A673 (cell line): ENCODE data around the gene CHRNA5. TPM values are rescaled to one million over a fixed set of nuclear protein-coding genes. Genes with fewer than 3 reads are reported as not detected.

Source experiments
- BruUV-seq: library from RNA; stranded (reverse); fragments of 400-500 nt; replicated peaks from 2 replicates; lab custom pipeline; 2021; lab: Mats Ljungman, UMichigan
- CTCF ChIA-PET: fragments of 300-600 bp; sonication (Branson Sonifier 250); formaldehyde crosslinking; loops from one replicate; lab custom pipeline; 2022; ENCODE audit warnings: antibody characterized with exemption; lab: Charles Lee
- POLR2A ChIA-PET: fragments of 300-600 bp; sonication (Branson Sonifier 250); formaldehyde crosslinking; loops from one replicate; lab custom pipeline; 2022; ENCODE audit warnings: antibody characterized with exemption; ENCODE audit not compliant: low non-redundant PET; lab: Charles Lee
- DNase-seq: peaks from one replicate; pipeline ENCODE4 v3.0.0-alpha.2; 2015; ENCODE audit warnings: low spot score
- H3K27ac ChIP-seq: fragments of 200-600 bp; sonication (generic); 2 replicates; pipeline ENCODE4 v1.5.1; 2016; ENCODE audit warnings: mixed run types, low read depth, mild to moderate bottlenecking, mixed read lengths, antibody characterized with exemption, low read length; ENCODE audit not compliant: poor library complexity, severe bottlenecking
- H3K27me3 ChIP-seq: fragments of 200-600 bp; sonication (generic); replicated peaks from 2 replicates; pipeline ENCODE4 v1.6.1; 2017; ENCODE audit warnings: mixed run types, low read depth, mild to moderate bottlenecking, mixed read lengths, antibody characterized with exemption, low read length; ENCODE audit not compliant: insufficient read depth, poor library complexity
- H3K36me3 ChIP-seq: fragments of 200-600 bp; sonication (generic); 2 replicates; pipeline ENCODE4 v1.6.1; 2016; ENCODE audit warnings: mixed run types, mild to moderate bottlenecking, mixed read lengths, antibody characterized with exemption, low read length; ENCODE audit not compliant: insufficient read depth, poor library complexity, severe bottlenecking
- H3K4me1 ChIP-seq: fragments of 200-600 bp; sonication (generic); 2 replicates; pipeline ENCODE4 v1.6.1; 2017; ENCODE audit warnings: mixed run types, mild to moderate bottlenecking, mixed read lengths, antibody characterized with exemption, low read length; ENCODE audit not compliant: insufficient read depth, poor library complexity, severe bottlenecking
- H3K4me3 ChIP-seq: fragments of 200-600 bp; sonication (generic); 2 replicates; pipeline ENCODE4 v1.5.1; 2016; ENCODE audit warnings: low read depth, mixed run types, mild to moderate bottlenecking, mixed read lengths, low read length; ENCODE audit not compliant: poor library complexity, severe bottlenecking
- H3K9me3 ChIP-seq: fragments of 200-600 bp; sonication (generic); 2 replicates; pipeline ENCODE4 v1.6.1; 2016; ENCODE audit warnings: mixed run types, low read depth, mild to moderate bottlenecking, mixed read lengths, antibody characterized with exemption, low read length; ENCODE audit not compliant: poor library complexity, severe bottlenecking
- CTCF ChIP-seq: fragments of 300-800, 200-600 bp; sonication (generic); conservative IDR thresholded peaks from 2 replicates; pipeline ENCODE4 v1.5.1; 2017; ENCODE audit warnings: low read depth, mild to moderate bottlenecking, antibody characterized with exemption, low read length, moderate library complexity, mixed read lengths
- EZH2 ChIP-seq: fragments of 200-600 bp; sonication (generic); IDR thresholded peaks from 2 replicates; pipeline ENCODE4 v1.6.1; 2017; ENCODE audit warnings: borderline replicate concordance, low read depth, mild to moderate bottlenecking, mixed read lengths, antibody characterized with exemption, low read length; ENCODE audit not compliant: poor library complexity, severe bottlenecking
- intact Hi-C: fragments of 100-400 bp; cut with micrococcal nuclease; formaldehyde crosslinking; loops from one replicate; pipeline ENCODE4 v1.10.0; 2022; ENCODE audit not compliant: unreplicated experiment
- total RNA-seq: library from RNA; stranded (reverse); gene quantifications from 2 replicates; pipeline ENCODE4 v1.2.3, GENCODE V29; 2021

CHRNA5 gene
- total RNA-seq, 1 experiment from 2014 or later: 19.1 TPM

GRCh38 chr15:78634210-78635145, 69.2 kb downstream of the CHRNA5 start:
- intact Hi-C loops: no loop called here
- no TSS peak for BruUV-seq
- Histone ChIP-seq H3K4me3 (no peak overlapping the region), H3K36me3 (no peaks in the 10 kb centered on the region), H3K27ac (no peak overlapping the region), H3K27me3 (peaks cover 69% of the 10 kb centered on the region), H3K9me3 (peaks cover 8% of the 10 kb centered on the region), H3K4me1 (no peaks in the 10 kb centered on the region)
- POLR2A ChIA-PET: no interaction called here
- no peak for DNase-seq
- CTCF ChIA-PET: no interaction called here
- TF ChIP-seq CTCF (no peak), EZH2 (no peak)

- ChIA-PET CTCF (no interaction called here), POLR2A (no interaction called here)
- H3K27me3 ChIP-seq: peaks cover 72% of the 10 kb centered on the region
- H3K4me3 ChIP-seq: no peak overlapping the region
- no TSS peak for BruUV-seq
- H3K4me1 ChIP-seq: no peaks in the 10 kb centered on the region
- H3K9me3 ChIP-seq: peaks cover 8% of the 10 kb centered on the region
- no peak overlapping the region for H3K27ac ChIP-seq
- intact Hi-C loops: no loop called here
- H3K36me3 ChIP-seq: no peaks in the 10 kb centered on the region
- TF ChIP-seq EZH2 (no peak), CTCF (no peak)
- no peak for DNase-seq
These were observed 70.0 kb downstream of the CHRNA5 start for GRCh38 chr15:78635346-78635745.

- intact Hi-C loops: no loop called here
- CTCF ChIA-PET: no interaction called here
- POLR2A ChIA-PET: no interaction called here
These were observed 71.1 kb downstream of the CHRNA5 start for GRCh38 chr15:78636378-78636859.

More at GRCh38 chr15:78636378-78636859, 71.1 kb downstream of the CHRNA5 start:
- H3K9me3 ChIP-seq: peaks cover 8% of the 10 kb centered on the region
- TF ChIP-seq CTCF (no peak), EZH2 (no peak)
- H3K27me3 ChIP-seq: peaks cover 75% of the 10 kb centered on the region
- DNase-seq: no peak
- BruUV-seq: no TSS peak
- no peak overlapping the region for H3K4me3 ChIP-seq
- H3K36me3 ChIP-seq: no peaks in the 10 kb centered on the region
- H3K4me1 ChIP-seq: no peaks in the 10 kb centered on the region
- no peak overlapping the region for H3K27ac ChIP-seq
